Breast epithelium (tissue), 3 donors: ENCODE data around the gene MRPS15.

ENCODE experiments used
- POLR2A ChIP-seq: fragments of 450-650 bp; IDR thresholded peaks from one replicate; pipeline ENCODE4 v1.6.1; 2016; ENCODE audit warnings: antibody characterized with exemption, mild to moderate bottlenecking, moderate library complexity
- POLR2AphosphoS5 ChIP-seq, 3 donors: sonication (generic); formaldehyde crosslinking; IDR thresholded peaks; one replicate each; pipeline ENCODE4 v1.6.1; 2017; ENCODE audit warnings: antibody characterized with exemption in 3 of 3

DNA sequence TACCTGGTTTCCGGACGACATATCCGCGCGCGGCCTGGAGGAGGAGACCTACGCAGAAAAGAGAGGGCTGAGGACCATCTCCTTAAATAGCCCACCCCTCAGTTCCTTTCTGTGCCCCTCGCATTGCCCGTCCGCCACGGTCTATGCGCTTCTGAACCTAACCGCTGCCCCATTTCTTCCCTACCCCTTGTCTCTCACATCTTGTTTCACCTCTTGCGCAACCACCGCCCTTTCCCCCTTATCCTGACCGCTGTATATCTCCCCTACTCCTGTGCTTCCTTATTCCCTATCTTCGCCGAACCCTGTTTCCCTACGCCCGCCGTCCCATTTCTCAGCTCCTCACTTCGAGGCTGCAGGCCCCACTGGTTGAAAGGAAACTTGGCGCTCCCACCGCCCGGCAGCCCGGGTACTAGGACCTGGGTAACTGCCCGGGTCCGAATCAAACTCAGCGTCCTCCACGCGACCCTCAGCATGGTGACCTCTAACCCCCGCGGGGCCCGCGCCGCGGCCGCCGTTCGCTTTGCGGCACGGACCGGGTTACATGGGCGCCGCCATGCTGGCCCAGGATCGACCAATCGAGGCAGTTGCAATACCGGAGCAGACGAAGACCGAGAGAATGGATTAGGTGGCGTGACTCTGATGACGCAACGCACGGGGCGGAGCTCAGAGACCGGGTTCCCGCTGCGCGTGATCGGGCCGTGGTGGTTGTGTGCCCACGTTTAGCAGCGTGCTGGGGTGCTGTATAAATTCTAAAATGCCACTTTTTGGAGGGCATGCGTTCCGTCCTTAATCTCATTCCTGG lies at the start of gene MRPS15:
- peak; percentile 92 to 99 (median 92) for TF ChIP-seq POLR2AphosphoS5 (IDR thresholded peaks at IDR 0.05)
- peak; percentile 89 for TF ChIP-seq POLR2A
